HG02981 (cell line): ENCODE results near the gene KLF12.

Source experiments
- ATAC-seq: cut with Tn5 transposase; IDR thresholded peaks from one replicate; pipeline ENCODE4 v1.9.1; 2021; ENCODE audit warnings: mild to moderate bottlenecking, moderate library complexity; ENCODE audit not compliant: unreplicated experiment

The KLF12 gene

DNA sequence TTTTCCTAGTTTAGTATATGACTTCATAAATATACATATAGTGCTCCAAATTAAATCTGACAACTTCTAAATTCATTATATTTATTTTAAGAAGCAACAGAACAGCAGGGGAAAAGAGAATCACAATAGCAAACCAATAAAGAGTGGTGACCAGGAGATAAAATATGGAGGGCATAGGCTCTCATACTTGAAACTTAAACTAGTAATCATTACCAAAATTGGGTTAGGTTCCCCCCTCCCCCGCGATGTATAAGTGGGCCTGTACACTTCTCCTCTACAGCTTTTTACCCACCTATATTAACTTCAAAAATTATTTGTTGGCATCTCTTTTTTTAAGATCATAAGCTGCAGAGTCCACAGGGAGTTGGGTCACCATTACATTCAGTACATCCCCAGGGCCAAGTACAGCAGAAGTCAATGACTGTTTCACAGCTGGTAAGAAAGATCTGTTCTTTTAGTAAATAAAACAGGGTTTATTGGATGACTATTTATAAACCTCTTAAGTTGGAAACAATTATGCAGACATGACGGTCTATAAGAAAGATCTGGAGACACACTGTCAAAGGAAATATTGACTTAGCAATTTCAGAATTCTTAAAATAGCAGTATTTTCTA lies 29.4 kb downstream of the KLF12 start:
- ATAC-seq: no peak

DNA sequence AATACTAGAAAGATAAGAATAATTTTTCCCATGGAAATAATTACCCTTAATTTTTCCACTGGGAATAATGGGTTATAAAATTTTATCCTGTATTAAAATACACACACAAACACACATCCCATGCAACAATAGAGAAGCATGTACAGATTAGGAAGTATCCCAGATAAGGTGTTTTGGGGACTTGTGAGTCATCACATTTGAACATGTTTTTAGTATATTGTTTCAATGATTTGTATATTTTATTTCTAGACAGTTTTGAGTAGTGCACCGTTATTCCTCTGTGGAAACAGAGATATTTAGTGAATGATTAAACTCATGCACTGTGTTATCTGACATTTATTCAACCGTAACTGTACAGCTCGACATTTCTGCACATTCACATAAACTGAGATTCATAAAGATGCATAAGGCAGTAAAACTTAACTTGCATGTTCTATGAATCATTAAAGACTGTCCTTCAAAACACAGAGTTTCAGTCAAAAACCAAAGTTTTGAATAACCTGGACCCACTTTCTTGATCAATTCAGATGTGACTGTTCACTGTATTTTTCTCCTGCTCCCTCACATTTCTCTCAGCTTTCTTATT lies 30.1 kb downstream of the KLF12 start:
- ATAC-seq: no peak

DNA sequence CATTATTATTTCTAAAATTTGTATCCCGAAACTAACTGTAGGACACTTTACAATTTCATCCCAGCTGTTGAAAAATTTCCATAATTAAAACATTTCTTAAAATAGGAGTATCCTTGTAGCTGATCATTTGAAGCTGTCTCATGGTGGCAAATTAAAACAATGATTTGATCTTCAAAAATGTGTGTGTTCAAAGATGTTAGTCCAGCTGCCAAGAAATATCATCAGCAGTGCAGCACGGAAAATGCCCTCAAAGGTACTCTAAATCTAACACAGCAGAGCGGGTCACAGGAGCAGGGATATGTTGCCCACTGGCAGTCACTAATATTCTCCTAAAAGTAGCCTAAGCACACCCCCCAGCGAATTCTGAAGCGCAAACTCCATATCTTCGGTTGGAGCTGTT lies 31.0 kb downstream of the KLF12 start:
- ATAC-seq: no peak

DNA sequence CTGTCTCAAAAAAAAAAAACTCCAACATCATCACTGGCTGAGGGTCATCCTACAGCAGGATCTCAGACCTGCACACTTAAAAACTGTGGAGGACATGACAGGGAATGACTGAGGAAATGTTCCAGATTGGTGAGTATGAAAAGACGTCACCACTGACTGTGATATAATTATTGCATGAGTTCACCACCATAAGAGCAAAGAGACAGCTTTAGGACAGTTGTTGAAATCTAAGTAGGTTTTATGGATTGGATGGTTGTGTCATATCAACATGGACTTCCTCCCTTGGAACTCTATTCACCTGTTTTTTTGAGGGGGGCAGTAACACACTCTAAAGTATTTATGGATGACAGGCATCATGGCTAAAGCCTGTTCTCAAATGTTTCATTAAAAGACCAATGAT lies 31.5 kb downstream of the KLF12 start:
- no peak for ATAC-seq

GRCh38 chr13:74101436-74101835 lies 32.8 kb downstream of the KLF12 start:
- ATAC-seq: no peak

DNA sequence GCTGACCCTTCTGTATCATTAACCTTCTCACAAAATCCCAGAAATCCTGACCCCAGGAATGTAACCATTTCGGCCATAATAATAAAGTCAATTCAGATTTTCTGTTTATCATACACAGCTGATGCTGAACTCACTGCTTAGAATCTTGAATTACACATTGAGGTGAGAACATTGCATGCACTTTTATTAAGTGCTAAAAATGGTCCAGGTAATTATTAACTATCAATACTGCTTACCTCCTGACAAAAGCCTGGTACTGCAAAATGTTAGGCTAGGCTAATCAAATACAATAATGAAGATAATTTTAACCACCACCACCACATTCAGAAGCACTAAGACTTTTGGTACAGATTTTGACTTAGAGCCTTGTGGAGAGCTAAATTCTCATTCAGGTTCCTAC lies 36.1 kb downstream of the KLF12 start:
- ATAC-seq: no peak

DNA sequence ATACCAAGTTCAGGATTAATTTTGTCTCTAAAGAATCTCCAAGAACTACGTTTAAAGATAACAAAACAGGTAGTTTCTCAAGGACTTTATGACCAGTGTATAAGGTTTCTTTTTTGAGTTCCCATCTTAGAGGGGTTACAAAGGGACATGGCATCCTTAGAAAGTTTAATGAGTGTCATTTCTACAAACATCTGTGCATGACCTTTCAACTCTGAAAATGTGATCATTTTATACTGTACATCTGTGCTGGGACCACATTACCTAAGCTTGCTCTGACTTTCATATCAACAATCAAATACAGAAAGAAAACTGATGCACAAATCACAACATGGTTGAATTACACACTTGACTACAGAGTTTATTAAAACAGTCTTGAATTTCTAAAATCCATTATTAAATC lies 37.1 kb downstream of the KLF12 start:
- ATAC-seq: no peak

- no peak for ATAC-seq
Observed at GRCh38 chr13:74093691-74094090, 40.5 kb downstream of the KLF12 start.

GRCh38 chr13:74092711-74093110 lies 41.5 kb downstream of the KLF12 start:
- no peak for ATAC-seq

GRCh38 chr13:74090869-74091605 lies 43.2 kb downstream of the KLF12 start:
- no peak for ATAC-seq

GRCh38 chr13:74090397-74090796 lies 43.8 kb downstream of the KLF12 start:
- no peak for ATAC-seq

GRCh38 chr13:74087357-74087756 lies 46.8 kb downstream of the KLF12 start:
- ATAC-seq: no peak
